PC-9 (cell line): Measurements from ENCODE around the gene ZEB2. TPM values are rescaled to one million over a fixed set of nuclear protein-coding genes. Genes with fewer than 3 reads are reported as not detected.

Experiments used
- BruUV-seq: library from RNA; stranded (reverse); fragments of 400-500 nt; replicated peaks from 2 replicates; lab custom pipeline; 2021; lab: Mats Ljungman, UMichigan
- CTCF ChIA-PET: fragments of 300-600 bp; sonication (Branson Sonifier 250); formaldehyde crosslinking; loops from one replicate; lab custom pipeline; 2022; ENCODE audit warnings: antibody characterized with exemption; lab: Charles Lee
- POLR2A ChIA-PET: fragments of 300-600 bp; sonication (Branson Sonifier 250); formaldehyde crosslinking; loops from one replicate; lab custom pipeline; 2022; ENCODE audit warnings: antibody characterized with exemption; ENCODE audit not compliant: unreplicated experiment; lab: Charles Lee
- DNase-seq, 2 experiments: peaks; one replicate each; pipeline versions ENCODE4 v3.0.0 to v3.0.0-alpha.2; 2015 to 2022; ENCODE audit warnings: mixed read lengths in 1 of 2
- H2AFZ ChIP-seq: fragments of 200-600 bp; sonication (generic); 2 replicates; pipeline ENCODE4 v1.8.1; 2017; ENCODE audit warnings: antibody characterized with exemption
- H3F3A ChIP-seq: fragments of 200-600 bp; sonication (generic); 2 replicates; pipeline ENCODE4 v1.8.1; 2017; ENCODE audit warnings: antibody characterized with exemption, mild to moderate bottlenecking, low read depth; ENCODE audit not compliant: insufficient read depth
- H3K27ac ChIP-seq: fragments of 200-600 bp; sonication (generic); 2 replicates; pipeline ENCODE4 v1.6.1; 2016; ENCODE audit warnings: mixed run types
- H3K27me3 ChIP-seq: fragments of 200-600 bp; sonication (generic); 2 replicates; pipeline ENCODE4 v1.6.1; 2016; ENCODE audit warnings: low read depth, mixed run types; ENCODE audit not compliant: insufficient read depth
- H3K36me3 ChIP-seq: fragments of 200-600 bp; sonication (generic); 2 replicates; pipeline ENCODE4 v1.6.1; 2016; ENCODE audit warnings: low read depth, mixed run types
- H3K4me1 ChIP-seq: fragments of 200-600 bp; sonication (generic); replicated peaks from 2 replicates; pipeline ENCODE4 v1.6.1; 2016; ENCODE audit warnings: mixed run types; ENCODE audit not compliant: insufficient read depth
- H3K4me2 ChIP-seq: fragments of 200-600 bp; sonication (generic); 2 replicates; pipeline ENCODE4 v1.6.1; 2017; ENCODE audit warnings: mixed run types
- H3K4me3 ChIP-seq: fragments of 200-600 bp; sonication (generic); 2 replicates; pipeline ENCODE4 v1.6.1; 2016; ENCODE audit warnings: mixed run types
- H3K79me2 ChIP-seq: fragments of 200-600 bp; sonication (generic); 2 replicates; pipeline ENCODE4 v1.6.1; 2017; ENCODE audit warnings: low read depth, mixed run types
- H3K9me2 ChIP-seq: fragments of 200-600 bp; sonication (generic); 2 replicates; pipeline ENCODE4 v1.8.1; 2017; ENCODE audit warnings: mild to moderate bottlenecking; ENCODE audit not compliant: insufficient read depth
- H3K9me3 ChIP-seq: fragments of 200-600 bp; sonication (generic); 2 replicates; pipeline ENCODE4 v1.8.1; 2016; ENCODE audit warnings: low read depth; ENCODE audit not compliant: insufficient read depth
- H4K20me1 ChIP-seq: fragments of 200-600 bp; sonication (generic); 2 replicates; pipeline ENCODE4 v1.8.1; 2017; ENCODE audit not compliant: insufficient read depth
- CTCF ChIP-seq: fragments of 200-600 bp; sonication (generic); conservative IDR thresholded peaks from 2 replicates; pipeline ENCODE4 v1.6.1; 2017; ENCODE audit warnings: mixed run types, antibody characterized with exemption, mild to moderate bottlenecking, moderate library complexity
- EZH2 ChIP-seq: fragments of 200-600 bp; sonication (generic); IDR thresholded peaks from 2 replicates; pipeline ENCODE4 v1.8.0; 2017; ENCODE audit warnings: antibody characterized with exemption, low read depth
- intact Hi-C: fragments of 100-400 bp; cut with micrococcal nuclease; formaldehyde crosslinking; loops from one replicate; pipeline ENCODE4 v1.10.0; 2022; ENCODE audit not compliant: unreplicated experiment
- total RNA-seq: library from RNA; stranded (reverse); gene quantifications from 2 replicates; pipeline ENCODE4 v1.2.3, GENCODE V29; 2021

The ZEB2 gene
- total RNA-seq, 1 experiment from 2014 or later: 0.09 TPM

- Histone ChIP-seq H4K20me1 (no peaks in the 10 kb centered on the region), H3K79me2 (peaks cover 13% of the 10 kb centered on the region; the same call in 1 of the 2 replicates), H3K36me3 (no peaks in the 10 kb centered on the region), H3K4me2 (no peak overlapping the region), H3K4me3 (no peak overlapping the region), H3K9me2 (no peaks in the 10 kb centered on the region), H2AFZ (no peak overlapping the region), H3K27me3 (no peaks in the 10 kb centered on the region), H3K9me3 (no peaks in the 10 kb centered on the region), H3K27ac (no peak overlapping the region), H3K4me1 (peaks cover 18% of the 10 kb centered on the region), H3F3A (peaks cover 17% of the 10 kb centered on the region; the same call in 1 of the 2 replicates)
- POLR2A ChIA-PET: interaction anchor here (0.6 kb wide), 1 partner anchor 172 kb away, joined by 7 read pairs; no protein-coding TSS in a partner anchor
- intact Hi-C loops: no loop called here
- no TSS peak for BruUV-seq
- CTCF ChIA-PET: no interaction called here
- DNase-seq: no peak
- TF ChIP-seq CTCF (no peak), EZH2 (no peak)
These were observed 185.4 kb downstream of the ZEB2 start for GRCh38 chr2:144334551-144334950.
